Testis (tissue), 2 donors: ENCODE data around the gene IL17RA.

Source experiments
- CTCF ChIP-seq, 3 experiments: fragments of 450-650 bp in 2 of 3; fragments of 200-600 bp in 1 of 3; sonication (generic) in 1 of 3; IDR thresholded peaks; one replicate each; pipeline ENCODE4 v1.5.1; 2016 to 2019; ENCODE audit warnings: antibody characterized with exemption in 3 of 3, mild to moderate bottlenecking in 2 of 3, moderate library complexity in 1 of 3
- POLR2A ChIP-seq: fragments of 450-650 bp; IDR thresholded peaks from one replicate; pipeline ENCODE4 v1.6.1; 2017; ENCODE audit warnings: antibody characterized with exemption, mild to moderate bottlenecking, moderate library complexity

DNA sequence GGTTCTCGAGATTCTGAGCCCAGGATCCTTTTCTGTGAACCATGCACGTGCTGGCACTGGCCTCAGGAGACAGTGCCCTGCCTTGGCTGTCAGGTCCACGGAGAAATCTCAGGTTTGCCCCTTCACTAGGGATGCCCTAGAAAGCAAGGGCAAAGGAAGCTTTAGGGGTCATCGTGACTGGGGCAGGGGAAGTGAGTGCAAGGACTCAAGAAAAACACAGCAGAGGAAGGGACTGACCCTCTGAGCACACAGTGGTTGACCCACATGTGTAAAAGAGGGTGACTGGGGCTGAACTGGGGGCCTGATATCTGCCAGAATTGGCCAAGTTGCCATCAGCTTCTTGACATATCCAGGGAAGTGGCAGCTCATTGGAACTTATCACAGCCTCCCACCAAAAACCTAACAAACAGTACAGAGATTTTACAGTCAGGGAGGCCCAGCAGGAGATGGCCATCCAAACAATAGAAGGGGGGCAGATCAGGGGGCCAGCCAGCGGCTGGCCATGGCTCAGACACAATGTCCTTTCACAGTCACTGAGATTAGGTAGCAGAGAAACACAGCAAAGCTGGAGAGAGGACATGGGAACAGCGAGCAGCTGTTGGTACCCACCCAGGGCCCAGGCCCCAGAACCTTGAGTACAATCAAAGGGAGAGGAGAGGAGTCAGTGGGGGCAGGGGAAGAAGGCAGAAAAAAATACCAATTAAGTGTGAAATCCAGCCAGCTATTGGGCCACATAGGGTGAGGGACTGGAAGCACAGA is 32.0 kb downstream of the IL17RA start:
- TF ChIP-seq CTCF (IDR thresholded peaks at IDR 0.05), result no peak
- no peak for TF ChIP-seq POLR2A
